Measurements from ENCODE around the gene CTCF.

GRCh38 chr16:67666559-67667452 lies 104.5 kb downstream of the CTCF start, which contains the start of the genes C16orf86 and ENKD1:
- no peak for TF ChIP-seq POLR2AphosphoS5 (IDR thresholded peaks at IDR 0.05; ENCODE audit: low read depth, low read length)
- TF ChIP-seq POLR2A (IDR thresholded peaks at IDR 0.05; ENCODE audit: low read depth, low read length) = no peak

Data from GM12892 (cell line).